AG04449 (cell line): ENCODE data around the gene CDK6.

Experiments used
- CTCF ChIA-PET: fragments of 350-600 bp; formaldehyde crosslinking; extraction: SDS; loops from one replicate; lab custom pipeline; 2021; ENCODE audit warnings: antibody characterized with exemption; lab: Yijun Ruan, JAX
- POLR2A ChIA-PET: fragments of 400-600, 350-600 bp; formaldehyde crosslinking; extraction: SDS; loops from one replicate; lab custom pipeline; 2020; ENCODE audit warnings: antibody characterized with exemption, inconsistent platforms; lab: Yijun Ruan, JAX
- DNase-seq: peaks from one replicate; pipeline ENCODE4 v3.0.0-alpha.2; 2010; ENCODE audit warnings: low read depth, low spot score
- H3K4me3 ChIP-seq: 2 replicates; pipeline ENCODE4 v1.5.1; 2011; ENCODE audit warnings: low read depth, mild to moderate bottlenecking, control low read depth, low read length
- CTCF ChIP-seq: IDR thresholded peaks from one replicate; pipeline ENCODE4 v1.5.1; 2011; ENCODE audit warnings: mild to moderate bottlenecking, moderate library complexity, low read length, control low read depth, inconsistent platforms; ENCODE audit not compliant: insufficient read depth; ENCODE audit errors: missing control alignments

Gene CDK6

GRCh38 chr7:92843781-92844180 is 7.4 kb upstream of the CDK6 start:
- DNase-seq = no peak
- TF ChIP-seq CTCF = no peak
- ChIA-PET POLR2A (no interaction called here), CTCF (no interaction called here)
- H3K4me3 ChIP-seq = no peak overlapping the region

- ChIA-PET POLR2A (interaction anchor here (0.7 kb wide), 1 partner anchor 201 kb away, joined by 3 read pairs; no protein-coding TSS in a partner anchor), CTCF (no interaction called here)
- TF ChIP-seq CTCF = no peak
- H3K4me3 ChIP-seq = no peak overlapping the region
- DNase-seq = peak; percentile 74
These were observed 6.8 kb upstream of the CDK6 start for GRCh38 chr7:92843034-92843760.

- ChIA-PET POLR2A (interaction anchor here (0.6 kb wide), 1 partner anchor 395 kb away, joined by 3 read pairs; no protein-coding TSS in a partner anchor), CTCF (no interaction called here)
- no peak for TF ChIP-seq CTCF
- H3K4me3 ChIP-seq = no peak overlapping the region
- DNase-seq = no peak
These were observed 4.8 kb upstream of the CDK6 start for GRCh38 chr7:92841192-92841591.

GRCh38 chr7:92840316-92840715 is 3.9 kb upstream of the CDK6 start:
- ChIA-PET CTCF (no interaction called here), POLR2A (no interaction called here)
- DNase-seq = no peak
- H3K4me3 ChIP-seq = no peak overlapping the region
- TF ChIP-seq CTCF = no peak

GRCh38 chr7:92839901-92840300 is 3.5 kb upstream of the CDK6 start:
- TF ChIP-seq CTCF = no peak
- ChIA-PET CTCF (no interaction called here), POLR2A (no interaction called here)
- no peak for DNase-seq
- no peak overlapping the region for H3K4me3 ChIP-seq

- CTCF ChIA-PET = no interaction called here
- TF ChIP-seq CTCF = no peak
- POLR2A ChIA-PET = no interaction called here
- no peak overlapping the region for H3K4me3 ChIP-seq
- no peak for DNase-seq
These were observed 2.6 kb upstream of the CDK6 start for GRCh38 chr7:92838934-92839333.
